Stimulated activated CD4-positive, alpha-beta T cell treated with anti-CD3 and anti-CD28 coated beads, TNF-alpha, amount 100 ng/mL, for 48 hours (primary cell): ENCODE data around the gene GIMAP8.

ENCODE experiments used
- DNase-seq, 3 donors: peaks; one replicate each; pipeline ENCODE4 v3.0.0-alpha.2; 2020; ENCODE audit warnings: low read depth in 3 of 3

Gene GIMAP8

DNA sequence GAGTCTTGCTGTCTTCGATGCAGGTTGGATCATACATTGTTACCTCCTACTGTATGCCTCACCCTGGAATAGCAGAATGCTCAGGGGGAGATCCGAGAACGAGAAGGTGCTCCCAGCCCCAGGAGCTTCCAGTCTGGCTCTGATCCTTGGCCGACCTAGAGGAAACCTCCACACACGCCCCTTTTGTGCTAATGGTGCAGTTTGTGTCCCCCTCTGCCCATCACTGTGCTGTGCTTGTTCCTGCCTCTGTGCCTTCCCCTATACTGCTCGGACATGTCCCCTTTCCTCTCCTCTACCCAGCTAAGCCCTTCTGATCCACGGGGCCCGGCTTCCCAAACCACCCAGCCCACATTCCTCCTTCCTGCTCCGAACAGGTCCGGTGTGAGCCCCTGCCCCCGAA lies 38.8 kb upstream of the GIMAP8 start:
- DNase-seq = no peak

DNA sequence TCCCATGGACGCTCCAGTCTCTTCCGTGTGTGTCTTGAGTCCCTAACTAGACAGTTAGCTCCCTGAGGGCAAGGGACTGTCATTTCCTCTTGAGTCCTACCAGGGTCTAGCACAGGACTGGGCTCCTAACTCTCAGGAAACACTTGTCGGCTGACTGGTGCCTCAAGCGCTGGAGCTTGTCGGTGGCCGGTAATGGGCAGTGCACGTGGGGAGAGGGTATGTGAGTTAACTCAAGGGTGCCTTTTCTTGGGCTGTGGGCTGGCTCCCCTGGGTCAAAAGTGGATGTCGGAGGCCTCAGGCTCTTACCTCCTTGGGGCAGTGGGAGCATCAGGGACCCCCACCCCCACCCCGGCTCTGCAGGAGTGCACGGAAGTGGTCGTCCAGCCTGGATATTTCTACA lies 38.4 kb upstream of the GIMAP8 start:
- DNase-seq = no peak

DNA sequence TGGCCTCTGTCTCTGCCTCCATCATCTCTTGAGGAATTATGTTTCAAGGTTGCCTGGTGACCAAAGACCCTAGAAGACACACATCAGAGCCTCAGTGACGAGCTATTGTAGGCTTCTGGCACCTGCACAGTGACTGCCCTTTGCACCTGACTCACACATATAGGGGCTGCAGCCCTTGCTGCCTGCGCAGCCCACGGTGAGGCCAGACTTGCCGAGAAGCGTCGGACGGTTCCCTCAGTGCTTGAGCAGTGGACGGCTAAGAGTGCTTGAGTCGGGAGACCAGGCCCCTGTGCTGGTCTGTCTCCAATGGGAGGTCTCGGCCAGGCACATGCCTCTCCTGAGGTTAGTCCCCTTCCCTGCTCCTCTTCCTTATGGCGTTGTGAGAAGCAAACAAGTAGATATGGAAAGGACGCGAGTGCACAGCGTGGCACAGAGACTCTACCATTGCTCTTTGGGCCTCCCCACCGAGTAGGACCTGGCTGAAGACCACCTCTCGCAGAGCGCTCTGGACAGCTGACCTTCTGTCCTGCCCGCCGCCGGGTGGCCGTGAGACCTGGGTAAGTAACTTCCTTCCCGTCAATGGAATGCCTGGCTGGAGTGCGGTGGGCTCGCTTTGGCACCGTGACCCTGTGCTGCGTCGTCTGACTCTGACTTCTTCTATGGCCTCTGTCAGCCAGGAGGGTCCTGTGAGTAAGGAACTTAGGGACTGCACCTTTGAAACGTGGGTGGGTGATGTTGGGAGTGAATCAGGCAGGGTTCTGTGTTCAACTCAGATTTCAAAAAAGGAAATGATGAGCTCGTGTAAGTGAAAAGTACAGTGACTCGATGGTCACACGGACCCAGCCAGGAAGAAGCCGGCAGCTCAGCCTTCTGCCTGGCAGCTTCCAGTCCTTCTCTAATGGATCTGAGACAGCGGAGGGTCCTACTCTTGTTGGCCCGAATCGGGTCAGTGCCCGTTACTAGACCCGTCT lies 37.6 kb upstream of the GIMAP8 start:
- DNase-seq = no peak

DNA sequence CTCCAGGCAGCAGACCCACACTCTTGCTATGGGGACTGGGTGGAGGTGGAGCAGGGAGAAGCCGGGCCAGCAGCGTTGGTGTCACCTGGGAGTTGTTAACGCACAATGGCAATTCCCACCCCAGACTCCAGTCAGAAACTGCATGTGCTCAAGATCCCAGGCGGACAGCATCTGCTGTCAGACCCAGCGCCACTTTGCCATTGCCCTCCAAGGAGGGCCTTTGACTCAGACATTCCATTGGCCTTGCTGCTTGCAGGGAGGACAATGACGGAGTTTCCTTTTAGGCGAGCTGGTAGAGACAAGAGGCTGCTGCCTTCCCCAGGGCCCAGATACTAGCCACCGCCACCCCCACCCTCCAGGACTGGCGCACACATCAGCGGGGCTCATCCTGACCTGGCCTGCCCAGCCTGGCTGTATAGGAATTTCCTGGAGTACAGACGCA lies 36.8 kb upstream of the GIMAP8 start:
- DNase-seq = no peak

DNA sequence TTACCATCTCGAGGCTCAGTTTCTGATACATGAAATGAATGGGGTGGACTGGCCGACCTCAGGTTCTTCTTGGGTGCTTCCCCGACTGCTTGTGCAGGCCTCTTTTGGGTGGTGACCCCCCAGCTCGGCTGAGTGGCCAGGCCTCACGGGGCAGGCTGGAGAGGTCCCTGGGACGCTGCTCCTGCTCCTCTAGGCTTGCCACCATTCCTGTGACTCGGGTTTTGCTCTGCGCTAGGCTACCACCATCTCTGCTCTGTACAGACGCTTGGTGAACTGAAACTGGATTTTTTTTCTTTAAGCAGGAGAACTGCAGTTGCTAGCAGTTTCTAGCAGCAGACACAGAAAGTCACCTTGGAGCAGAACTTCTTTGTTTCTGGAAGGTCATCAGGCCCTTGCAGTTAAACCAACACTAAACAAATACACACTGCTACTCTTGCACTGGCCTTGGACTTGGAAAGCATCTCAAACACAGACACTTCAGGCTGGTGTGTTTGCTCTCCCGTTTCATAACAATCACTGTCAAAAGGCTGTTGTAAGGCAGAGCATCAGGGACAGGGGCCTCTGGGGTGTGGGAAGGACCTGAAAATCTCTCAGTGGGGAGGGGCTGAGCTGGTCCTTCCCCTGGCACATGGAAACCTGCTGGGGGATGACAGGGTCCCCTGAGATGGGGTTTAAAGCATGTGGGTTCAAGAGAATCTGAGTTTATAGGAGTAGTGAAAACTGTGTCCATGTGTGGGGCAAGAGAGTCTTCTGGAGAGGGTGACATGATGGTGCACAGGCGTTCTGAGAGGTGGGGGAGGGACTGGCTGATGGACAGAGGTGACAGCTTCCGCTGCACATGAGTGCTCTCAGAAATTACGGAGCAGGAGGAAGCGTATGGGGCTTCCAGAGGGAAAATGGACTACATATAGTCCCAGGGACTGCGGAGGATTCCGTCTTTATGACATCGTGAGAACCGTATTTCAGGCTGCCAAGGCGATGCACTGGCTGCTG lies 35.0 kb upstream of the GIMAP8 start:
- no peak for DNase-seq

DNA sequence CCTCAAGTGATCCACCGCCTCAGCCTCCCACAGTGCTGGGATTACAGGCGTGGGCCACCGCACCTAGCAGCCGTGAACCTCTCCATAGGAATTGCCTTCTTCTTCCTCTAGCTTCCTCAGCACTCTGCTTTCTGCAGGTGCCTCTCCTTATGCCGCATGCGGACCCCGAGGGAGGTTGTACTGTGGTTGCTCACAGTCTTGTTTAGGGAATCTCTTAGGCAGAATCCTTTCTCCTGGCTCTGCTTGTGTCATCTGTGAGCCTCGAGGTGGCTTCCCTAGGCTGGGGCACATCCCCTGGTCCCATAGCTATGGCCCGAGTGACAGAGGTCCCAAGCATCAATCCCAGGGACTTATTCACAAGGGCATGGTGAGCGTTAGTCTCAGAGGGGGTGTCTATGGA lies 33.2 kb upstream of the GIMAP8 start:
- DNase-seq = no peak

DNA sequence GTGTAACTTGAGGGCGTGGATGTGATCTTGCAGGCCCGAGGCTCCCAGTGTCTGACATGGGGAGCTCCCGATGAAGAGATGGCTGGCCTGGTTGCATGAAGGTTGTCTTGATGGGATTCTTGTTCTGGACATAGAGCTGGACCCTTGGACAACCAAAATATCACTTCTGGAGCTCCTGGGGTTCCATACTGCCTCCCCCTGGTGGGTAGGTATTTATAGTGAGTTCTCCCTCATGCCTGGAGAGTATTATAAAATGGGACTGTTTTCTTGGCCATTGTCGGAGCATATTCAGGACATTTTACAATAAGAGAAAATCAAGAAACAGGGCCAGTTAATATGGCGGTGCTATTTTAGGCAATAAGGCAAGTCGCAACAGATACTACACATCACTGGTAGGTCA lies 32.6 kb upstream of the GIMAP8 start:
- DNase-seq = no peak

DNA sequence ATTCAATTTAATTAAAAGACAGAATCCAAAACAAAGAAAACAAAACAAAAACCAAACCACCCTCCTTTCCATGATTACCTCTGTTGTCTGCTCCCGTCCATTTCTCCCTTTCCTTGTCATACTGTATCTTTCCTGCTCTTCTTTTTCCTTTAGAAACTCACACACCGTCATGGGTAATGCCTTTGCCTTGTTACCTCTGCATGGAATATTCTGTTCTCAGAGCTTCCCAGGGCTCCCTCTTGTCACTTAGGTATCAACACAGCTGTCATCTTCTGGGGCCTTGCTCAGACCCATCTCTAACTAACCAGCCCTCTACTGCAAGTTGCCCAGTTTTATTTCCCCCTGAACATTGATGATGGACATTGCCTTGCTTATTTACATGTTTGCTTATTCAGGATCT lies 30.2 kb upstream of the GIMAP8 start:
- DNase-seq = no peak

DNA sequence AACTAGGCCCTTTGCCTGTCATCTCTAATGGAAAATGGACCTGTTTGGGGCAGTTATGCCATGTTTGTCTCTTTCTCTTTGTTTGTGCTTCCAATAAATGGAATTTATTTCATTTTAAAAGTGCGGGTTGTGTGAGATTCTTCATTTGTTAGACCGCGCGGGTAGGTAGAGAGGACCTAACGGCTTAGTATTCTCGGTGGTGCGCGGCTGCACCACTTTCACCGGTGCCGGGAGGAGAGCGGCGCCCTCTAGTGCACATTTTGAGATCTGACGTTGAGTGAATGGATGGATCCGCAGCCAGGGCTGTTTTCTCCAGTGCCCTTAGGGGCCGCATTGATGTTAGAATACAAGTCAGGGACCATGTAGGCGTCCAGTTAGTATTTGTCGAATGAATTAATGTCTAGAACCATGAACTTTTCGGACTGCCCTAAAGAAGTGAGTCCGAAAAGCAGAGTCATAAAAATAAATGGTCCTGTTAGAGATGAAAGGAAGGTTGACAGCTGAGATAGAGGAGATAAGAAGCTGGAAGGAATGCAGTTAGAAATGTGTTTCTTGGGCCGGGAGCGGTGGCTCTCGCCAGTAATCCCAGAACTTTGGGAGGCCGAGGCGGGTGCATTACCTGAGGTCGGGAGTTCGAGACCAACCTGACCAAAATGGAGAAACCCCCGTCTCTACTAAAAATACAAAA lies 29.3 kb upstream of the GIMAP8 start:
- DNase-seq = peak; percentile 69 to 81 (median 79)

DNA sequence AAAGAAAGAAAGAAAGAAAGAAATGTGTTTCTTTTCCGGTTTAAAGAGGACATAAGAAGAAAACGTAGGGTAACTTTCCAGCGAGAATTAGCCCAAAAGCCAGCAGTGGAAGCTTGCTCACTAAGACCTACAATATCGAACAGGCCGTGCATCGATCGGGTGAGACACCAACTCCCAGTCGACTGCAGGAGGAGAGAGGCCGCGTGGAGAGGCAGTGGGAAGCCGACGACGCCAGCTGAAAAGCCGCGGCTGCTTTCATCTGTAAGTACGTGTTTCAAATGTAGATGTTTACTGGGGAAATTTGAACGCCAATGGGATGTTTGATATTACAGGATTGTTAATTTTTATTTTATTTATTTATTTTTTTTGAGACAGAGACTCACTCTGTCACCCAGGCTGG lies 28.6 kb upstream of the GIMAP8 start:
- no peak for DNase-seq

DNA sequence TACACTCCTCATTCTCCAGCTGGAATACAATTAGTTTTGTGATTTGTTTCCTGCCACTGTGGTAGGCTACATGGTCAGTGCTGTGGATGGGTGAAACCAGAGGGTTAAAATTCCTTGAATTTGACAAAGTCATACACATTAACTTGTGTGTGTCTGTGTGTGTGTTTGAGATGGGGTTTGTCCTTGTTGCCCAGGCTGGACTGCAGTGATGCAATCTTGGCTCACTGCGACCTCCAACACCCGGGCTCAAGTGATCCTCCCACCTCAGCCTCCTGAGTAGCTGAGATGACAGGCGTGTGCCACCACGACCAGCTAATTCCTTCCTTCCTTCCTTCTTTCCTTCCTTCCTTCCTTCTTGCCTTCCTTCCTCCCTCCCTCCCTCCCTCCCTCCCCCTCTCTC lies 24.8 kb upstream of the GIMAP8 start:
- no peak for DNase-seq

DNA sequence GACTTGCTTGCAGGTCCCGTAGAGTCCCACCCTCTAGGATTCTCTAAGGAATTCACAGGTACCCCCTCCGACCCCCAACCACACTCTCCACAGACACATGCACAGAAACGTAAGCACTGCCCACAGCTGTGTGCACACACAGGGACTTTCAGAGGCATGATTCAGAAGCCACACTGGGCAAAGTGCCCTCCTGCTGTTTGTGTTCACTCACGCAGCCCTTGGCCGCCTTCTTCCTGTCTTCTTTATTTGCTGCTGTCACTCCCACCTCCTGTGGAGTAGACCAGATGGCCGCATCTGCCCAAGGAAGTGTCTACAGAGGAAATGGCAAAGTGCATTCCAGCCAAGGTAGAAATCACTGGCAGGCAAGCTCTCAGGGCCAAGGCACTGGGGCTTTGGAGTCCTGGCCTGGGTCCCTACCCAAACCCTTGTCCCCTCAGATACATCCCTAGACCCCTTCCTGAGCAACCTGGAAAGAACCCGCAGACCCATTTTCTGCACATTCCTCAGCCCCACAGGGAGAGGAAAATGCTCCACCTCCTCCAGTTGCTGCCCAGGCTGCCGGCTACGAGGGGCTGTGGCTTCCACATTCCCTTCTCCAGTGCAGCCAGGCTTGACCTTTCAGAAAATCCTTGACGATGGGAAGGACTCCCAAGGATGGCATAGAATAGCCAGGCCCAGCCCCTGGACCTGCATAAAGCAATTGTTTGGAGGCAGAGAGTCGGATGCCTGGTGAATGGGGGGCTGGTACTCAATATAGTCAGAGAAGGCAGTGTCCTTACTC lies 21.6 kb upstream of the GIMAP8 start:
- no peak for DNase-seq

DNA sequence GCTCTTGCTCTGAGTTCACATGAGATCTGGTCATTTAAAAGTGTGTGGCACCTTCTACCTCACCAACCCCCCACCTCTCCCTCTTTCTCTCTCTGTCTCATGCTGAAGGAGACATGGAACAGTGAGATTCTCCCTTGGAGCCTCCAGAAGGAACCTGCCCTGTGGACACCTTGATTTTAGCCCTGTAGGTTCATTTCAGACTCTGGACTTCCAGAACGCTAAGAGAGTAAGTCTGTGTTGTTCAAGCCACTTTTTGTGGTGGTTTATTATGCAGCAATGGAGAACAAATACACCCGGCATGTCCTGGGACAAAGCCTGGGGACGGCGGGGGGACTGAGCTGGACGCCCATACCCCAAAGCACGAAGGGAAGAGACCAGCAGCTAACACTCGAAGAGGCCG lies 20.7 kb upstream of the GIMAP8 start:
- DNase-seq = no peak

DNA sequence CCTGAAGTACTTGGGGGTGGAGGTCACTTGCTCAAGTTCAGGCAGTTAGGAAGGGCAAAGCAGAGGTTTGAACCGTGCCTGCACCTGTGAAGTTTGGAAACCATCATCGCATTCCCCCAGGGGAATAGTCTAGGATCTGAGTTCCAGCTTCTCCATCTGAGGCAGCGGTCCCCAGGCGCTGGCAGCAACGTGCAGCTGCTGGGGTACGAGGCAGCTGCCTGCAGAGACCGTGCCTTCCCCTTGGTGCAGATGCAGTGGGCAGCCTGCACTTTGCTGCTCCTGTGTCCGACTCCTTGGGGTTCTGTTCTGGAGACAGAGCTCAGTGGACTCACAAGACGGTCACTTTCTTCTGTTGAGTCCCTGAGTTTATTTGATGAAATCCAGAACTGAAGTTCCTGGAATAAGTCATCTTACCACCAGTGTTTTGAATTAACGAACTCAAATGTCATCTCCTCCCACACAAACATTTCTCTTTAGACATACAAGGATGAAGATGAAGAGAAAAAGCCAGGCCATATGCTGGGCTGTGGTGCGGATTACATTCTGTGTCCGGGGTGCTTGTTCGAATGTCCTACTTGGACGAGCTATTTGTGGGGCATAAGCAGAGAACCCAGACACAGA lies 19.9 kb upstream of the GIMAP8 start:
- DNase-seq = no peak

DNA sequence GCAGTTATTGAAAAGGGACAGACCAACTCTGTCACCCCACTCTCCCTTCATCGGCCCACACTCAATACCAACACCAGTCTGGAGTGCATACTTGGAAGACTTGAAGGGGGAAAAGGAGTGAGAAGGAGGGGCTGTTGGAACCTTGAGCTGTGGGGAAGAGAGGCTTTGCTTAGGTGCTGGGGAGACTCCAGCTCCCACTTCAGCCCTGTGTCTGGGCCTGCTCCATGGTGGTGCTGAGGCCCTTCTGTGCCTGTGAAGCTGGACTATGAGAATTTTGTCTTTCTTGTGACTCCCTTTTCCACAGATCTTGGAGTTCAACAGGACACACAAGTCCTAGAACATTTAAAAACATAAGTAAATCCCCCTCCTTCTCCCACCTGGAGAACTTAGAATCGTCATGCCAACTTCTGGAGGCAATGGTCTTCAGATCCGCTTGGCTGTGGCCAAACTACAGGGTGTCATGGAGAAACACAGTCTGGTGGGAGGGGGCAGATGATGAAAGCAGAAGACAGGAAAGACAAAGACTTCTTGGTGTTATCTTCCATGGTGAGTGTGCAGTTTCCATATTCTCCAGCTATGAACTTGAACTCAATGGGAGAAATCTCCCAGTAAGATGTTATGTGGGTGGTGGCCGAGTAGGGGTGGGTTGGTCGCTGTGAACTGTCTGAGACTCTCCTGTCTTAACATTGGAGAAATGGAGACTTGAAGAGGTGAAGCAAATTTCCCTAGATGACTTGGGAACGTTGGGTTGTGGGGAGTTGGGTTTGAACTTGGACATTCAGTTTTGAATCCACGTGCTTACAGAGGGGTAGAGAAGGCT lies 18.4 kb upstream of the GIMAP8 start:
- no peak for DNase-seq

DNA sequence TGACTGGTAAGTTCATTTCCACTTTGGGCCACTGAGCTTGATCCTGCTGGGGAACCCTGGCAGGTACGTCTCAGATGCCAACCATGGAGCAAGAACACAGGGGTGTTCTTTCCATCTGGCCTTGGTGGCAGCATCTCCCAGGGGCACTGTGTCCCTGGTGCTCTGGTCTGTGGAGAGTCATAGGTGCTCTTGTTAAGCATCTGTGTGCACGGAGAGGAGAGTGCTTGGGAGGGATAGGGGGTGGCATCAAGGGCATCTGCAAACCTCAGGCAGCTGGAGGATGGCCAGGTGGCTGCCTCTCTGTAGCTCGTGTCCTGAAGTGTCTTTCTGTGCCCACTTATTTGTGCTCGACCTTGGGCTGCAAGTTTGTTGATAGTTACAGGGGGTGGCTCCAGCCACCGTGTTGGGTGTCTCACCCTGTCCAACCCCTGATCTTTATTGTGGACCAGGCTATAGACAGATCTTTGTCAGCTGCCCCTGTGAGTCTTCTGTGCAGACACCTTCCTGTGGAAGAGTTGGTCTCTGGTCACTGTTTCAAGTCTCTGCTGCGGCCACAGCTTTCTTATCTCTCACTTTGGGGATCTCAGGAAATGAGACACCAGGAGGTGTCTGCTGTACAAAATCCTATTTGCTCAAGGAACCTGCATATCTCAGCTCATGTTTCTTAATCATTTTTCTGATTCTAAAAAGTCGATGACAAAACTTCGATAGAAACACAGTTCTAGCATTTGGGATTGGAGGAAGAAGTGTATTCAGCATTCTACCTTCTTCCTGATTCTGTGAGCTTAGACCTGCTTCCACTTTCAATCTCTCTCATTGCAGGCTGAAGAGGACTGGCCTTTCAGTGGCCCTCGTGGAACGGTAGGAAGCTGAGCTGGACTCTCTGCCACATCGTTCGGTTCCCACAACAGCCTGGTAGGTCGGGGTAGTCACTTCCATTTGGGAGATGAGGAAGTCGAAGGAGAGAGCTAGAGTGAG lies 17.2 kb upstream of the GIMAP8 start:
- no peak for DNase-seq

DNA sequence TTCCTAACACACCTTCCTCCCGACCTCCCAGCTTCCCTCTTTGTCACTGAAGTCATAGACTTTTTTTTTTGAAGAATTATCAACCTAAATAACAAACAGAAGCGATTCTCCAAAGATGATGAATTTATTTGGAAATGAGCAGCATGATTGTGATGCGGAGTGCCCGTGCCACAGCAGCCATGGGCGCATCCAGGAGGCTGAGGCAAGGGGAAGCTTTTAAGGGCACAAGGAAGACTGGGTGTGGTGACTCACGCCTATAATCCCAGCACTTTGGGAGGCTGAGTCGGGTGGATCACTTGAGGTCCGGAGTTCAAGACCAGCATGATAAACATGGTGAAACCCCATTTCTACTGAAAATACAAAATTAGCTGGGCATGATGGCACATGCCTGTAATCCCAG lies 16.2 kb upstream of the GIMAP8 start:
- no peak for DNase-seq

DNA sequence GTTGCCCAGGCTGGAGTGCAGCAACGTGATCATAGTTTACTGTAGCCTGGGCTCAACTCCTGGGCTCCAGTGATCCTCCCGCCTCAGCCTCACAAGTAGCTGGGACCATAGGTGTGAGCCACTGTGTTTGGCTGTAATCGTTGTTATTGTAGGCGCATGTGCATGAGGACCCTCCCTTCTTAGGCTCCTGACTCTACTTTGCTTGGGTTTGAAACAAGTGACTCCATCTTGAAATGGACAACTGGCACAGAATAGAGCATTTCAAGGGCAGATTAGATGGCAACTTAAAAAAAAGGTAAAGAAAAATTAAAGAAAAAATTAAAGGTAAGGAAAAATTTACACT lies 15.4 kb upstream of the GIMAP8 start:
- no peak for DNase-seq
